Gastrocnemius medialis (tissue), 4 donors: ENCODE measurements around the gene QPRT. TPM values are rescaled to one million over a fixed set of nuclear protein-coding genes. Genes with fewer than 3 reads are reported as not detected.
"Not testable (repeated sequence)": the region's sequence is repeated elsewhere in the genome, so short reads cannot be mapped to it uniquely, and the experiment has no call there.

Experiments
- ATAC-seq, 2 donors: fragments of 150-250 bp; one replicate each; pipeline ENCODE4 v1.9.1; 2016
- DNase-seq, 2 donors: peaks; one replicate each; pipeline ENCODE4 v3.0.0-alpha.2; 2019
- H3K27ac ChIP-seq, 4 donors: fragments of 200-600 bp; sonication (generic); 1 replicate in 1 of 4; 2 replicates in 3 of 4; pipeline ENCODE4 v1.5.1; 2016 to 2018; ENCODE audit warnings: mild to moderate bottlenecking in 2 of 4, moderate library complexity in 1 of 4
- H3K27me3 ChIP-seq, 3 donors: fragments of 200-600 bp; sonication (generic) in 2 of 3; 1 replicate in 1 of 3; 2 replicates in 2 of 3; pipeline versions ENCODE4 v1.5.1 to v1.6.0; 2016 to 2019; ENCODE audit warnings: mild to moderate bottlenecking in 1 of 3, moderate library complexity in 1 of 3
- H3K36me3 ChIP-seq, 2 donors: fragments of 200-600 bp; sonication (generic) in 1 of 2; one replicate each; pipeline ENCODE4 v1.5.1; 2017 to 2018
- H3K4me1 ChIP-seq, 2 donors: fragments of 200-600 bp; sonication (generic) in 1 of 2; one replicate each; pipeline ENCODE4 v1.5.1; 2016 to 2017; ENCODE audit warnings: mild to moderate bottlenecking in 2 of 2
- H3K4me3 ChIP-seq, 4 donors: fragments of 200-600 bp; sonication (generic) in 3 of 4; 1 replicate in 1 of 4; 2 replicates in 3 of 4; pipeline ENCODE4 v1.5.1; 2016 to 2019; ENCODE audit warnings: mild to moderate bottlenecking in 2 of 4
- H3K9me3 ChIP-seq, 3 donors: fragments of 200-600 bp; sonication (generic) in 2 of 3; 1 replicate in 1 of 3; 2 replicates in 2 of 3; pipeline ENCODE4 v1.5.1; 2016 to 2019
- CTCF ChIP-seq, 5 experiments: fragments of 450-650 bp in 3 of 5; fragments of 200-600 bp in 2 of 5; sonication (generic) in 2 of 5; IDR thresholded peaks in 4 of 5; conservative IDR thresholded peaks in 1 of 5; 1 replicate in 4 of 5; 2 replicates in 1 of 5; pipeline ENCODE4 v1.5.1; 2016 to 2019; ENCODE audit warnings: antibody characterized with exemption in 5 of 5, mild to moderate bottlenecking in 3 of 5, moderate library complexity in 3 of 5
- POLR2A ChIP-seq, 2 donors: fragments of 450-650 bp; IDR thresholded peaks; one replicate each; pipeline ENCODE4 v1.6.1; 2017; ENCODE audit warnings: antibody characterized with exemption in 2 of 2, mild to moderate bottlenecking in 2 of 2, moderate library complexity in 2 of 2
- in situ Hi-C, 4 donors: fragments of 200-750 bp; cut with MboI; loops; one replicate each; pipeline versions ENCODE4 v1.15.0 to v1.8.0; 2017; ENCODE audit warnings: low sequenced_read_pairs in 4 of 4
- intact Hi-C: fragments of 100-400 bp; cut with DNase I; formaldehyde crosslinking; loops from one replicate; pipeline ENCODE4 v1.15.1; 2023; ENCODE audit warnings: low total_unique reads
- total RNA-seq, 4 donors: library from RNA; depleted of rRNA; stranded (reverse); fragments of >200 nt; gene quantifications; one replicate each; pipeline versions ENCODE4 v1.1.0 to v1.2.3, GENCODE V29; 2016

Gene QPRT
- total RNA-seq, 4 donors from 2014 or later, result 0.78 to 2.5 (median 1.5) TPM

- TF ChIP-seq CTCF (IDR thresholded peaks at IDR 0.05 in 4 of 5, conservative IDR thresholded peaks at IDR 0.05 in 1 of 5) (no peak), POLR2A (IDR thresholded peaks at IDR 0.05) (no peak)
- no peaks in the 10 kb centered on the region for H3K9me3 ChIP-seq
Observed at GRCh38 chr16:29730649-29731048, 51.7 kb downstream of the QPRT start.

GRCh38 chr16:29731768-29732601, 53.0 kb downstream of the QPRT start:
- H3K36me3 ChIP-seq, H3K9me3 ChIP-seq, H3K27ac ChIP-seq, DNase-seq, intact Hi-C loops, H3K4me3 ChIP-seq, H3K27me3 ChIP-seq, ATAC-seq, H3K4me1 ChIP-seq: not testable (repeated sequence)
- in situ Hi-C loops, result loop anchor here in 1 of 4 donors (10.0 kb wide), 1 partner anchor 87 kb away; no protein-coding TSS in a partner anchor

More at GRCh38 chr16:29730649-29731048, 51.7 kb downstream of the QPRT start:
- peaks cover 0 to 5% of the 10 kb centered on the region in 2 donors for H3K4me1 ChIP-seq
- no peak overlapping the region for H3K27ac ChIP-seq
- H3K36me3 ChIP-seq, result no peaks in the 10 kb centered on the region
- H3K27me3 ChIP-seq, result no peaks in the 10 kb centered on the region
- DNase-seq (no peak), ATAC-seq (no peak)
- in situ Hi-C loops (loop anchor here in 1 of 4 donors (10.0 kb wide), 1 partner anchor 86 kb away; no protein-coding TSS in a partner anchor), intact Hi-C loops (no loop called here)
- no peak overlapping the region for H3K4me3 ChIP-seq

- H3K4me3 ChIP-seq, result no peak overlapping the region
- no peak for ATAC-seq
- no peaks in the 10 kb centered on the region for H3K4me1 ChIP-seq
- intact Hi-C loops (no loop called here), in situ Hi-C loops (loop anchor here in 1 of 4 donors (10.0 kb wide), 1 partner anchor 90 kb away; no protein-coding TSS in a partner anchor)
- DNase-seq, result no peak
- H3K27me3 ChIP-seq, result no peaks in the 10 kb centered on the region
- no peak overlapping the region for H3K27ac ChIP-seq
- H3K36me3 ChIP-seq, result no peaks in the 10 kb centered on the region
- H3K9me3 ChIP-seq, result no peaks in the 10 kb centered on the region
- TF ChIP-seq CTCF (IDR thresholded peaks at IDR 0.05 in 4 of 5, conservative IDR thresholded peaks at IDR 0.05 in 1 of 5), result no peak
- no peak for TF ChIP-seq POLR2A (IDR thresholded peaks at IDR 0.05)
Observed at GRCh38 chr16:29734786-29735185, 55.8 kb downstream of the QPRT start.

- Histone ChIP-seq H3K4me1 (no peaks in the 10 kb centered on the region), H3K27ac (no peak overlapping the region), H3K4me3 (no peak overlapping the region), H3K27me3 (no peaks in the 10 kb centered on the region), H3K36me3 (no peaks in the 10 kb centered on the region), H3K9me3 (no peaks in the 10 kb centered on the region)
- intact Hi-C loops, result no loop called here
- in situ Hi-C loops, result loop anchor here in 1 of 4 donors (10.0 kb wide), 1 partner anchor 91 kb away; no protein-coding TSS in a partner anchor
- ATAC-seq (no peak), DNase-seq (no peak)
- no peak for TF ChIP-seq POLR2A (IDR thresholded peaks at IDR 0.05)
- TF ChIP-seq CTCF (IDR thresholded peaks at IDR 0.05 in 4 of 5, conservative IDR thresholded peaks at IDR 0.05 in 1 of 5), result no peak
Observed at GRCh38 chr16:29736112-29736511, 57.1 kb downstream of the QPRT start.

GRCh38 chr16:29736764-29737163, 57.8 kb downstream of the QPRT start:
- H3K4me1 ChIP-seq, result no peaks in the 10 kb centered on the region
- TF ChIP-seq POLR2A (IDR thresholded peaks at IDR 0.05) (no peak), CTCF (IDR thresholded peaks at IDR 0.05 in 4 of 5, conservative IDR thresholded peaks at IDR 0.05 in 1 of 5) (no peak)
- in situ Hi-C loops, result loop anchor here in 1 of 4 donors (10.0 kb wide), 1 partner anchor 92 kb away; no protein-coding TSS in a partner anchor
- H3K36me3 ChIP-seq, result no peaks in the 10 kb centered on the region
- ATAC-seq (no peak), DNase-seq (no peak)
- no peak overlapping the region for H3K4me3 ChIP-seq
- H3K27ac ChIP-seq, result no peak overlapping the region
- H3K9me3 ChIP-seq, result no peaks in the 10 kb centered on the region
- intact Hi-C loops, result no loop called here
- no peaks in the 10 kb centered on the region for H3K27me3 ChIP-seq
